Measurements from ENCODE around the gene LAT.
"Not testable (repeated sequence)": the region's sequence is repeated elsewhere in the genome, so short reads cannot be mapped to it uniquely, and the experiment has no call there.

LAT gene, protein sequence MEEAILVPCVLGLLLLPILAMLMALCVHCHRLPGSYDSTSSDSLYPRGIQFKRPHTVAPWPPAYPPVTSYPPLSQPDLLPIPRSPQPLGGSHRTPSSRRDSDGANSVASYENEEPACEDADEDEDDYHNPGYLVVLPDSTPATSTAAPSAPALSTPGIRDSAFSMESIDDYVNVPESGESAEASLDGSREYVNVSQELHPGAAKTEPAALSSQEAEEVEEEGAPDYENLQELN

DNA sequence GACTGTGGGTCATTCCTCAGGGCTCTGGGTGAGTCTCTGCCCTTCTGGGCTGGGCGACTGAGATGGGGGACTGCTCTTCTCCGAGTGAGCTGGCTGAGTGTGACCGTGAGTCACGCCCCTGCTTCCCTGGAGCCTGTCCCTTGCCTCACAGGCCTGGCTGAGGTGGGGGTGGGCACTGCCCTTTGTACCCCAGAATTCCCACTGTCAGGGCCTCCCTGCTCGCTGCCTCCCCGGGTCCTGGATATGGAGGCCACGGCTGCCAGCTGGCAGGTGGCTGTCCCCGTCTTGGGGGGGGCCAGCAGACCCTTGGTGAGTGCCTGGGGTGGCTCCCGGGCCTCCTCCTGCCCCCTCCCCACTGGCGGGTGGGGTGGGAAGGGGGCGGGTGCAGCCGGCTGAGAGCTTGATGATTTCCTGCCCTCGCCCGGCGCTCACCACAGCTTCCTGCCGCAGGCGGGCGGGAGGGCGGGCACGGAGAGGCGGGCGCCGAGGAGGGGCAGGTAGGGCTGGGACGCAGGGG, at the start of gene LAT:
Gene LAT (plus strand): TSS at position 434 of the 517 bp plus-strand sequence. CDS start 366 bp downstream, outside the sequence.
- DNase-seq (ENCODE audit: insufficient read length, low spot score) (peak; percentile 58), FAIRE-seq (no peak)

DNA sequence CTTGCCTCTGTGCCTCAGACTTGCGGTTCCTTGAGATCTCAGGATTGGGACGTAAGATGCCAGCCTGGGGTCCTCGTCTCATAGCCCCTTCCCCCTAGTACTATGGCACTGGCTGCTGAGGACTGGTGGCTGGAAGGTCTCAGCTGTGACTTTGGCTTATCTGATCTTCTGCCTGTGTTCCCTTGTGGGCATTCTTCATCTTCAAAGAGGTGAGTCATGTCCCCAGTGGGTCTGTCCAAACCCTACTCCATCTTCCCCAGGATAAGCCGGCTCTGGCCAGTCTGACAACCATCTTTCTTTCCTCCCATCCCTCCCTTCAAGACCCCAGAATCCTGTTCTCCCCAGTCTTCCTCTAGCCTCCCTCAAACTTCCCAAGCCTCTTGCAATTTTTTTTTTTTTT, 49.5 kb upstream of the LAT start:
- FAIRE-seq (no peak), DNase-seq (ENCODE audit: insufficient read length, low spot score) (no peak)

DNA sequence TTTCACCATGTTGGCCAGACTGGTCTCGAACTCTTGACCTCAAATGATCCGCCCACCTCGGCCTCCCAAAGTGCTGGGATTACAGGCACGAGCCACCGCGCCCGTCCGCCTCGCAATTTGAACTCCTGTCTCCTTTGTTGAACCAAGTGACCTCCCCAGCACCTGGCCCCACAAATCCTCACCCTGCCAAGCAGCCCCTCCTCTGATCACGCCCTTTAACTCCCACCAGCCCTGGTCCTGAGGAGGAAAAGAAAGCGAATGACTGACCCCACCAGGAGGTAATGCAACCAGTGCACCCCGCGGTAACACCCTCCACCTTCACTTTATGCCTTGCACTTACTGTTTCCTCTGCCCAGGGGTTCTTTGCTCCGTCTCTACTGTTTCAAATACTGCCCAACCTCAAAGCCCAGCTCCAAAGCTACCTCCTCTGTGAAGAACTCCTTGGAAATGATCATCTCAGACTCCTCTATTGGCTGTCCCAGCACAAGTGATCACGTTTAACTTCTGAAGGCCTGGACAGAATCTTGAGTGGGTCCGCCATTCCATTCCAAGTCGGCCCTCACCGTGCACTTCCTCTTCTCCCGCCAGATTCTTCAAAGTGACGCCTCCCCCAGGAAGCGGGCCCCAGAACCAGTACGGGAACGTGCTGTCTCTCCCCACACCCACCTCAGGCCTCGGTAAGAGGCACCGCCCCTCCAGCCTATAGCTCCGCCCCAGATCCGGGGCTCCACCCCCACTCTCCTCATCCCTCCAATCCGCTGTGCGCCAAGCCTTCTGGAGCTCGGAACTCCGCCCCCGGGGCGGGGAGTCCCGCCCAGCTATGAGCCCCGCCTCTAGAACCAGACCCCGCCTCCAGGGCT, 48.7 kb upstream of the LAT start:
- FAIRE-seq (peak; percentile 75), DNase-seq (ENCODE audit: insufficient read length, low spot score) (peak; percentile 72)

DNA sequence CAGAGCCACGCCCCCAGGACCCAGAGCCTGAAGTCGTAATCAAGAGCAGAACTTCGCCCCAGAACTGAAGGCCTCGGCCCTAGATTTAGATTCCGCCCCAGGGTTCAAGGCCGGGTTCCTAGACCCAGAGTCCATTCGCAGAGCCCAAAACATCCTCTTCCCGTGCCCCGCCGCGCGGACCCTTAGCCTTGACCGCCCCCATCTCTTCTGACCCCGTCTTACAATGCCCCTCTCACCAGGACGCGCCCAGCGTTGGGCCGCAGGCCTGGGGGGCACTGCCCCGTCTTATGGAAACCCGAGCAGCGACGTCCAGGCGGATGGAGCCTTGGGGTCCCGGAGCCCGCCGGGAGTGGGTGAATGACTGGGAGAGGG, 48.1 kb upstream of the LAT start:
- peak; percentile 18 for FAIRE-seq
- no peak for DNase-seq (ENCODE audit: insufficient read length, low spot score)

DNA sequence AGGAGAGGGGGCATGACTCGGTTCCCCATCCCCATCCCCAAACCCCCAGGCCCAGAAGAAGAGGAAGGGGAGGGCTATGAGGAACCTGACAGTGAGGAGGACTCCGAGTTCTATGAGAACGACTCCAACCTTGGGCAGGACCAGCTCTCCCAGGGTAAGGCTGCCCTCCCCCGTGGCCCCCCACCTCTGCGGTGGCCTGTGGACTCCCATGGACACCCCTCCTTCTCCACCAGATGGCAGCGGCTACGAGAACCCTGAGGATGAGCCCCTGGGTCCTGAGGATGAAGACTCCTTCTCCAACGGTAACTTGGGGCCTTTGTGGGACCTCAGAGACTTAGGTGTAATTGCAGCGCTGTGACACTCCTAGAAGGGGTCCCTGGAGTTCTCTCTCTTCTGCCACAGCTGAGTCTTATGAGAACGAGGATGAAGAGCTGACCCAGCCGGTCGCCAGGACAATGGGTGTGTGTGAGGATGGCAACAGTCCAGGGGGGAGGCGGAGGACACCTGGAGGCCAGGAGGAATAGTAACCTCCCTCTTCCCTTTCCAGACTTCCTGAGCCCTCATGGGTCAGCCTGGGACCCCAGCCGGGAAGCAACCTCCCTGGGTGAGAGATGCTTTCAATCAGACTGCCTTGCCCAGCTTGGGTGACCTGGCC, 47.5 kb upstream of the LAT start:
- DNase-seq (ENCODE audit: insufficient read length, low spot score) (no peak), FAIRE-seq (no peak)

DNA sequence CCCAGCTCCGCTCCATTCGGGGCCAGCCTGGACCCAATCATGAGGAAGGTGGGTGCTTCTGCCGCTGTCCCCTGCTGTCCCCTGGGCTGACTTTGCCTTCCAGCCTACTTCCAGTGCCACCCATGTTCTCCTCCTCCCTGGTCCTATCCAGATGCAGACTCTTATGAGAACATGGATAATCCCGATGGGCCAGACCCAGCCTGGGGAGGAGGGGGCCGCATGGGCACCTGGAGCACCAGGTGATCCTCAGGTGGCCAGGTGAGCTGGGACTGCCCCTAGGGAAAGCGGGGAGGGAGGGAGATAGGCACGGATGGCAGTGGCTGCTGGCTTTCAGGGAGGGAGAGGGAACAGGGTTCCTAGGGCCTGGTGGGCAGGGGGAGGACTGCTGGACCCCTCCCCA, 46.1 kb upstream of the LAT start:
- DNase-seq (ENCODE audit: insufficient read length, low spot score) = no peak
- no peak for FAIRE-seq

DNA sequence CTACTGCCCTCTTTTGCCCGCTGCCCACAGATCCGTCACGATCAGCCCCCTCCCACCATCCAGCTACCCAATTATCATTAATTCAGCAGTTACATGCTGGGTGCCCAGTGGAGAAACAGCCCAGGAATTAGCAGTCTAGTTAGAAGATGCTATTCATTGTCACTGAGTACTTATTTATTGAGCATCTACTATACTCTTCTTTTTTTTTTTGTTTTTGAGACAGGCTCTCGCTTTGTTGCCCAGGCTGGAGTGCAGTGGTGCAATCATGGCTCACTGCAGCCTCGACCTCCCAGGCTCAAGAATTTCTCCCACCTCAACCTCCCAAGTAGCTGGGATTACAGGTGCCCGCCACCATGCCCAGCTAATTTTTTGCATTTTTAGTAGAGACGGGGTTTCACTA, 45.0 kb upstream of the LAT start:
- not testable (repeated sequence) for FAIRE-seq; DNase-seq (ENCODE audit: insufficient read length, low spot score)

DNA sequence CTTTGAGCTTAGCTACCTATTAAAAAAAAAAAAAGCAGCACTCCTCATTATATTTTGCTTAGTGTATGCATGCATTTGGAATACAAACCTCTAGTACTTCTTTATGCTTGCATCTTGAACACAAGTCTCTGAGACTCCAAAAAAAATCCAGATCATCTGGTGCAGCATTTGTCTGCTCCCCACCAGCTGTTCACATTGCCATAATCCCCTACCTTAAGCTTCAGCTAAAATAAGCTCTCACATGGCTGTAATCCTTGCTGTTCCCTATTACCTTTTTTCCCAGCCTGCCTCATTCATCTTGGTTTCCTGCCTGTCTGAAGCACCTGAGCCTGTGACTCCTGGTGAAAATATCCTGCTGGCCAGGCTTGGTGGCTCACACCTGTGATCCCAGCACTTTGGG, 41.6 kb upstream of the LAT start:
- FAIRE-seq (no peak), DNase-seq (ENCODE audit: insufficient read length, low spot score) (no peak)

DNA sequence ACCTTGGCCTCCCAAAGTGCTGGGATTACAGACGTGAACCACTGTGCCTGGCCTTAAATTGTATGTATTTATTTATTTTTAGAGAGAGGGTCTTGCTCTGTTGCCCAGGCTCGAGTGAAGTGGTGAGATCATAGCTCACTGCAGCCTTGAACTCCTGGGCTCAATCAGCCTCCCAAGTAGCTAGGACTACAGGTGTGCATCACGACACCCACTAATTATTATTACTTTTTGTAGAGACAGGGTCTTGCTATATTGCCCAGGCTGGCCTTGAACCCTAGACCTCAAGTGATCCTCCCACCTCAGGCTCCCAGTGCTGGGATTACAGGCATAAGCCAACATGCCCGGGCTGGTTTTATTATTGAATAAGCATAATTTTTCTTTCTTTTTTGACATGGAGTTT, 38.2 kb upstream of the LAT start:
- FAIRE-seq = no peak

DNA sequence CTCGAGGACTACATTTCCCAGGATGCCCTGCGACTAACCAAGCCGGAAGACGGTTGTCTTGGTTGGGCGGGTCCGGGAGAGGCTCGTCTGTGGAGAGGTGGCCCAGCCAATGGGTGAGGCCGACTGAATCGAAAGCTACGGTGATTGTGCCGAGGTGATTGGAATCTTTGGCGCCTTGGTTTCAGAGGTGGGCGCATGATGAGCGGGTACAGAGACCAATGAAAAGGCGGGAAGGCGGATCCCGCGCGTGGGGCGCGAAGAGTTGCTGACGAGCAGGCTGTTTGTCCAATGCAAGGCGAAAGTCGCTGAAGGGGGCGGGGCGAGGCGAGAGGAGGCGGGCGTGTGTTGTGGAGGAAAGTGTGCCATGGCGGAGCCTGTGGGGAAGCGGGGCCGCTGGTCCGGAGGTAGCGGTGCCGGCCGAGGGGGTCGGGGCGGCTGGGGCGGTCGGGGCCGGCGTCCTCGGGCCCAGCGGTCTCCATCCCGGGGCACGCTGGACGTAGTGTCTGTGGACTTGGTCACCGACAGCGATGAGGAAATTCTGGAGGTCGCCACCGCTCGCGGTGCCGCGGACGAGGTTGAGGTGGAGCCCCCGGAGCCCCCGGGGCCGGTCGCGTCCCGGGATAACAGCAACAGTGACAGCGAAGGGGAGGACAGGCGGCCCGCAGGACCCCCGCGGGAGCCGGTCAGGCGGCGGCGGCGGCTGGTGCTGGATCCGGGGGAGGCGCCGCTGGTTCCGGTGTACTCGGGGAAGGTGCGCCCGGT, 34.0 kb upstream of the LAT start, which contains the start of gene NFATC2IP:
Gene NFATC2IP (plus strand): TSS at position 290 of the 762 bp plus-strand sequence. CDS start 75 bp downstream, at position 365.
- FAIRE-seq = peak; percentile 99
- DNase-seq (ENCODE audit: insufficient read length, low spot score) = peak; percentile 94

More for the DNA sequence above, 38.2 kb upstream of the LAT start:
- no peak for DNase-seq (ENCODE audit: insufficient read length, low spot score)

DNA sequence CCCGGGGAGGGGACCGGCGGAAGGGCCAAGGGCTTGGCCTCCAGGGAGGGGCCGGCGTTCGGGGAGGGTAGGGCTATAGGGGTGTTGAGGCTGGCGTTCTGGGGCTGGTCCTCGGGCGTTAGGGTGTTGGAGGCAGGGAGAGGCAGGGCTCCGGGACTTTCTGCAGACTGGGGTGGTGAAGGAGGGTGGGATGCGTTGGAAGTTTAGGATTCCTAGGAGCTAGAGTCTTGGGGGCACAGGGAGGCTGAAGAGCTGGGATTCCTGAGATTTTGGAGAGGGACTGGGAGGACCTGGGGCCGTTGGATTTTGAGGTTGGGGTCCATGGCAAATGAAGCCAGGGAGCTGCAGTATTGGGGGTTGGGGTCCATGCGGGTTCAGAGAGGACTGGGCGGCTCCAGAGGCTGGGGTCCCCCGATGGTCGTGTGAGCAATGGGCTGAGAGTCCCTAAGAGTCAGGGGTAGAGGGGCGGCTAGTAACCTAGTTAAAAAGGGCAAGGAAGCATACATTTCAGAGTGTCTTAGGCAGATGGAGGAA, 33.4 kb upstream of the LAT start:
- DNase-seq (ENCODE audit: insufficient read length, low spot score) (no peak), FAIRE-seq (peak; percentile 66)

DNA sequence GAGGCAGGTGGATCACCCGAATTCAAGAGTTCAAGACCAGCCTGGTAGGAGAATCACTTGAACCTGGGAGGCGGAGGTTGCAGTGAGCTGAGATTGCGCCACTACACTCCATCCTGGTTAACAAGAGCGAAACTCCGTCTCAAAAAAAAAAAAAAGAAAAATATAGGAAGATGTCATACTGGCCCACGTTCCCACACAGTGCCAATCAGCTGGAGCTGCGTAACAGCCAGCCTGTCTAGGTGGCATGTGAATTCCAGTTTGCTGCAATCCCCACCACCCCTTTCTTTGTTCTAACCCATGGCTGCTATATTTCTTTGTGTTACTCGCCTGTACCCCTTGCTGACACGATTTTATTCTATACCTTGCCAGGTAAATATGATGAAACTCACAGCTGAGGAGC, 26.6 kb upstream of the LAT start:
- DNase-seq (ENCODE audit: insufficient read length, low spot score) (no peak), FAIRE-seq (no peak)

DNA sequence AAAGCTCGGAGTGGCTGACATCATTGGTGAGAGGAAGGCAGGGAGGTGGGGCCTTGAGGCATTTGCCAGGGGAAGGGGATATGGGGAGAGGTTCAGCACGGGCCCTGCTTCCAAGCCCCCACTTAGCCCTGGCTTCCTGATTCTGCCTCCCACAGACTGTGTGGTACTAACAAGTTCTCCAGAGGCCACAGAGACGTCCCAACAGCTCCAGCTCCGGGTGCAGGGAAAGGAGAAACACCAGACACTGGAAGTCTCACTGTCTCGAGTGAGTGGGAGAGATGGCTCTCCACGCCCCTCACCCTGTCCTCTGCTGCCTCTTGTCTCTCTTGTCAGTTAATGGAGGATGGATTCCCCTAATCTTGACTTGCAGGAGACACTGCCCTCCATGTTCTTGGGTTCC, 26.0 kb upstream of the LAT start:
- DNase-seq (ENCODE audit: insufficient read length, low spot score) (no peak), FAIRE-seq (no peak)

DNA sequence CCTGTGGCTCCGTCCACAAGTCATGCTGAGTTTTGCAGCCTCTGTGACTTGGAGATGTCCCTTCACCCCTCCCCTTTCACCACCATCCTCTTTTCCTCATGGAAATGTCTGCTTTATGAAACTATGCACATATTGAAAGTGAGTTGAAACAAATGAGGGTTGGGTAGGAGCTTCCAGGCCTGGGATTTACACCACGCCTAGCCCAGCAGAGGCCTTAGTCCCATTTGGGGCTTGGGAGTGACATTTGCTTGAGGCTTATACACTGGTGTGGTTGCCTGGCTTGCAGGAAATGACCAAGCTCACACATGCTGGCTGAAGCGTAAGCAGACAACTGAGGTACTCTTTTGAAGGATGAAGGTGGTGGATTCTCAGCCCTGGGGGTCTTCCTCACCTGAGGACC, 20.8 kb upstream of the LAT start:
- FAIRE-seq = no peak
- DNase-seq (ENCODE audit: insufficient read length, low spot score) = no peak

DNA sequence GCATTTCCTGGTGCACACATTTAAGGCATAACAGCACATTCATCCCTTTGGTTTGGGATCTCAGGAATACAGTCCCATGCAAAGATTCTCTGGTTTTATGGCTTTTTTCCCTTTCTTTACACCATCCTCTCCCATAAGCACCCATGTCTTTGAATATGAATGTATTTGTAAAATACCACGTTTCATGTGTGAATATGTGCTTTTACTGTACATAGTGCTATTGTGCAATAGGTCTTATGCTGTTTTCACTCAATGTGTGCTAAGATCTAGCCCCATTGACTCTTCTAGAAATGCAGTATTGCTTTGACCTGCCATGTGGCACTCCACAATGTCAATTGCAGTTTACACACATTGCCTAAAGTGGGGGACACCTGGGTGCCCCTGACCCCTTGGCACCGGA, 20.4 kb upstream of the LAT start:
- DNase-seq (ENCODE audit: insufficient read length, low spot score) (no peak), FAIRE-seq (no peak)

DNA sequence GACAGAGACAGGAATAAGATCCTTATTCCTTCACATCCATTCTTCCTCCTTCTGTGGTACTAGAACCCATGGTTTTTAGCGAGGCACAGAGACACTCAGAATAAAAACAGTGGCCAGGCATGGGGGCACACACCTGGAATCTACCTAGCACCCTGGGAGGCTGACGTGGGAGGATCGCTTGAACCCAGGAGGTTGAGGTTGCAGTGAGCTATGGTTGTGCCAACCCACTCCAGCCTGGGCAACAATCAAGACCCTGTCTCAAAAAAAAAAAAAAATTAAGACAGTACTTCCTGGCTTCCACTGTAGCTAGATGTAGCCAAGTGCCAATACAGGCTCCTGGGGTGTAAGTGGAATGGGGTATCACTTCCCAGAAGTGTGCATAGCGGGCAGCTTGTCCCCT, 17.7 kb upstream of the LAT start:
- no peak for FAIRE-seq
- DNase-seq (ENCODE audit: insufficient read length, low spot score) = no peak

DNA sequence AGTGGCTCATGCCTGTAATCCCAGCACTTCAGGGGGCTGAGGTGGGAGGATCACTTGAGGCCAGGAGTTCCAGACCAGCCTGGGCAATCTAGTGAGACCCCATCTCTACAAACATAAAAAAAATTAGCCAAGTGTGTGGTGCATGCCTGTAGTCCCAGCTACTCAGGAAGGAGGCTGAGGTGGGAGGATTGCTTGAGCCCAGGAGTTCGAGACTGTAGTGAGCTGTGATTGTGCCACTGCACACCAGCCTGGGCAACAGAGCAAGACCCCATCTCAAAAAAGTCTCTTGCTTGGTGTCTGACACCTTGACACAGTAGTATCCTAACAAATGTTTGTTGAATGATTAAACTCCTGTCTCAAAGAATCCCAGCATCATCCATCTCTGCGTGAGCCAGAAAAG, 15.2 kb upstream of the LAT start:
- FAIRE-seq; DNase-seq (ENCODE audit: insufficient read length, low spot score): not testable (repeated sequence)

DNA sequence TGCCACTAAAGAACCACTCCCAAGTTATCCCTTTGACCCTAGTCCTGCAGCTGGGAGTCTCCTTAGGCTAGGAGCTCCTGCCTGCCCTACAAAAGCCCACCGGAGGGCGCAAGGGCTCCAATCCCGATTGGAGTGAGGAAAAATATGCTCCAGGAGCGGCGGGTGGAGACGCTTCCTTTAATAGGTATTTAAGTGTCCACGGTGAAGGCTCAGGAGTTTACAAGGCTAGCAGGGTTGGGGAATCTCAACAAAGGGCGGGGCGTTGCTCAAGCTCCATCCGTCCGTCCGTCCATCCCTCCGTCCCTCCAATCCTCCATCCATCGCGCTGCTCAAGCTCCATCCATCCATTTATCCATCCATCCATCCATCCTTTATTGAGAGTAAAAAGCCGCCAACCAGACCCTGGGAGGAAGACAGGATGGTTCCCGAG, 10.8 kb upstream of the LAT start:
- FAIRE-seq (peak; percentile 26), DNase-seq (ENCODE audit: insufficient read length, low spot score) (no peak)

DNA sequence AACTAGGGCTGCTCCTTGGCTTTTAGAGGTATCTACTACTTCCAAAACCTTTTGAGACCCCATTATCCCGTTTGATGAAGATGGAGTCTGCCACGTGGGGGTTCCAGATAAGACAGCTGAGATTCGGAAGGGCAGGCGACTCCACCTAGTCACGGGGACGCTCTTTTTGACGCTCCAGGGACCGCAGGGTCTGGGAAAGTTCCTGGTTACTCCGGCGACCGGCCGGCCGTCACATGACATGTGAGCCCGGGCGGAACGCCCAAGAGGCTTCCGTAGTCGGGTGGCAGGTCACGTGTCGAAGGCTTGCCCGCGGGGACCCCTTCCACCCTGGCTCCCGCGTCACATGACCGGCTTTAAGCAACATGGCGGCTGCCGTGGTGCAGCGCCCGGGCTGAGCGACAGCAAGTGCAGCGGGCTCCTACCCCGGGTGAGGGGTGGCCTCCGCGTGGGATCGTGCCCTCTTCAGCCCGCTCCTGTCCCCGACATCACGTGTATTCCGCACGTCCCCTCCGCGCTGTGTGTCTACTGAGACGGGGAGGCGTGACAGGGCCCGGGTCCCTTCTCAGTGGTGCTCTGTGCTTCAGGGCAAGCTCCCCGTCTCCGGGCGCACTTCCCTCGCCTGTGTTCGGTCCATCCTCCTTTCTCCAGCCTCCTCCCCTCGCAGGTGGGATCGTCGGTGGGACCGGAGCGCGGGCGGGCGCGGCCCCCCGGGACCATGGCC, 10.3 kb upstream of the LAT start, which contains the start of gene SPNS1:
Gene SPNS1 (plus strand): TSS at position 342 of the 721 bp plus-strand sequence. CDS start 374 bp downstream, at position 716.
- DNase-seq (ENCODE audit: insufficient read length, low spot score) (peak; percentile 98), FAIRE-seq (peak; percentile 87)

Measured in GM19239 (cell line).